SH-SY5Y (cell line): ENCODE data around the gene TWIST2.

ENCODE experiments used
- GATA2 ChIP-seq: IDR thresholded peaks from 2 replicates; pipeline ENCODE4 v1.6.1; 2011; ENCODE audit warnings: mild to moderate bottlenecking, low read depth, low read length
- GATA3 ChIP-seq: IDR thresholded peaks from 2 replicates; pipeline ENCODE4 v1.6.1; 2011; ENCODE audit warnings: low read depth, mild to moderate bottlenecking, low read length, moderate library complexity

GRCh38 chr2:238861013-238861730 lies 13.3 kb downstream of the TWIST2 start:
- no peak for TF ChIP-seq GATA2
- no peak for TF ChIP-seq GATA3
